Mucosa of stomach (tissue), 1 donor: Measurements from ENCODE around the gene SRSF12.
A peak's percentile ranks its signal among the peaks of the same experiment; 100 is the strongest.

ENCODE experiments used
- H3K27me3 ChIP-seq: one replicate; pipeline ENCODE4 v1.7.0; 2013; ENCODE audit warnings: mild to moderate bottlenecking, low read length; ENCODE audit not compliant: control insufficient read depth, insufficient read depth
- H3K36me3 ChIP-seq: one replicate; pipeline ENCODE4 v1.7.0; 2013; ENCODE audit warnings: low read length; ENCODE audit not compliant: control insufficient read depth, insufficient read depth
- H3K4me1 ChIP-seq: one replicate; pipeline ENCODE4 v1.7.0; 2013; ENCODE audit warnings: mild to moderate bottlenecking, low read length; ENCODE audit not compliant: control insufficient read depth, insufficient read depth
- H3K4me3 ChIP-seq: one replicate; pipeline ENCODE4 v1.7.0; 2013; ENCODE audit warnings: low read length
- H3K9ac ChIP-seq: one replicate; pipeline ENCODE4 v1.7.0; 2013; ENCODE audit warnings: mild to moderate bottlenecking, low read length, moderate library complexity
- H3K9me3 ChIP-seq: one replicate; pipeline ENCODE4 v1.7.0; 2013; ENCODE audit warnings: mild to moderate bottlenecking, low read length, moderate library complexity; ENCODE audit not compliant: control insufficient read depth
- donor health status: Pancreatic carcinoma.

Gene SRSF12

DNA sequence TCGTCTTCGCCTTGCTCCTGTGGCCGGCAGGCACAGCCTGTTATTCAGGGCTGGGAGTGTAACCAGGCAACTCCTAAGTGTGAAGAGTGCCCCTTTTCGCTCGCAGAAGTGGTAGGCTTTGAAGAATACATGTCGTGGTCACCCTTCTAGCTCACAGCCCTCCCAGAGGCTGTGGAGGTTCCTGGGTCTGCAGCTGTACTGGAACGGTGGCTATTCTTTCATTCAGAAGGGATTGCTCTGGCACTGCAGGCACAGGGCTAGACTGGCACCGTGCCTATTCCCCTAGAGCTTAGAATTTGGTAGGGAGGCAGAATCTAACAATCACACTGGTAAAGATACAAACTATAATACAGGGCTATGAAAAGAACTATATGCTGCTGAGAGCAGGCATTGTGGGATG lies 1.1 kb upstream of the SRSF12 start:
- no peak overlapping the region for H3K9ac ChIP-seq
- no peak overlapping the region for H3K4me3 ChIP-seq
- H3K36me3 ChIP-seq, result no peaks in the 10 kb centered on the region
- no peaks in the 10 kb centered on the region for H3K9me3 ChIP-seq
- H3K27me3 ChIP-seq, result peaks cover 4% of the 10 kb centered on the region
- peaks cover 6% of the 10 kb centered on the region for H3K4me1 ChIP-seq

DNA sequence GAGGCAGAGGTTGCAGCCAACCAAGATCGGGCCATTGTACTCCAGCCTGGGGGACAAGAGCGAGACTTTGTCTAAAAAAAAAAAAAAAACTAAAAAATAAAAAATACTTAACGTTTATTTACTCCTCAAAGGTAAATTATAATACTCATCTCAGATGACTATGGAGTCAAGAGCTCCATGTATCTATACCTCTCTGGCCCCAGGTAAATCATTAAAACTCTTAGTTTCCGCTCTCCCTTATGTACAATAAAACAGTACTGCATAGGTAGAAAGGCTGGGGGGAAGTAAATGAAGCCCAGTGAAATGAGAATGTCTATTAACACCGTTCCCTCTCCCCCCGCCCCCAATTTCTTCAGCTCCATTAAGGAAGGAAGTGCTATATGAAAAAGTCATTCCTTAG lies 1.2 kb downstream of the SRSF12 start:
- no peaks in the 10 kb centered on the region for H3K36me3 ChIP-seq
- peaks cover 6% of the 10 kb centered on the region for H3K4me1 ChIP-seq
- H3K9ac ChIP-seq, result peak overlapping the region; percentile 72

DNA sequence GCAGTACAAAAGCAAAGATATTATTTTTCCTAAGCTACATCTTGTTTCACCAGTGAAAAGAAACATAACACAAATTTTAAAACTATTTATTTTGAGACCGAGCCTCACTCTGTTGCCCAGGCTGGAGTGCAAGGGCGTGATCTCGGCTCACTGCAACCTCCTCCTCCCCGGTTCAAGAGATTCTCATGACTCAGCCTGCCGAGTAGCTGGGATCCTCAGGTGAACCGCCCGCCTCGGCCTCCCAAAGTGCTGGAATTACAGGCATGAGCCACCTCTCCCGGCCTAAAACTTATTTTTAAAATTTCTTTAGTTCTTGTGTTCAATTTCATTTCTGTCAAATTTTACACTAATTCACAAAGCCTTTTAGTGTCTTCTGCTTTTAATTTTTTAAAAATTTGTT lies 5.9 kb downstream of the SRSF12 start:
- H3K36me3 ChIP-seq, result no peaks in the 10 kb centered on the region
- no peak overlapping the region for H3K4me3 ChIP-seq
- peaks cover 9% of the 10 kb centered on the region for H3K4me1 ChIP-seq
- no peaks in the 10 kb centered on the region for H3K9me3 ChIP-seq
- H3K9ac ChIP-seq, result no peak overlapping the region
- no peaks in the 10 kb centered on the region for H3K27me3 ChIP-seq

More for the DNA sequence above, 1.2 kb downstream of the SRSF12 start:
- Histone ChIP-seq H3K27me3 (peaks cover 4% of the 10 kb centered on the region), H3K9me3 (no peaks in the 10 kb centered on the region), H3K4me3 (no peak overlapping the region)

DNA sequence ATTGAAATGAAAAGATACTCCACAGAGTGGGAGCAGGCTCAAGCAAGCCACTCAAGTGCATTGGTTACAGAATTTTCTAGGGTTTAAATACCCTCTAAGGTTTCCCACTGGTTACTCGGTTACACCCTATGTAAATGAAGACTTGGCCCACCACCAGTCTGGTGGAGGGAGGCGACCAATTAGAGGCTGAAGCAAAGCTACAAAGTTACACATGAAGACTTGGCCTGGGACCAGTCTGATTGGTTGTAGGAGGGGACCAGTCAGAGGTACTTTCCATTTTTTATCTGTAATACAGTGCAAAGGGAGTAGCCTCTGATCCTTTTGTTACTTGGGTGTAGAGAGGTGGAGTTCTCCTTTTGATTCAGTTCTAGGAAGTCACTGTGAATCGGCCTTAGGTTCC lies 7.6 kb downstream of the SRSF12 start:
- H3K4me3 ChIP-seq, result no peak overlapping the region
- no peaks in the 10 kb centered on the region for H3K27me3 ChIP-seq
- no peak overlapping the region for H3K9ac ChIP-seq
- peaks cover 6% of the 10 kb centered on the region for H3K4me1 ChIP-seq
- no peaks in the 10 kb centered on the region for H3K36me3 ChIP-seq
- H3K9me3 ChIP-seq, result no peaks in the 10 kb centered on the region

DNA sequence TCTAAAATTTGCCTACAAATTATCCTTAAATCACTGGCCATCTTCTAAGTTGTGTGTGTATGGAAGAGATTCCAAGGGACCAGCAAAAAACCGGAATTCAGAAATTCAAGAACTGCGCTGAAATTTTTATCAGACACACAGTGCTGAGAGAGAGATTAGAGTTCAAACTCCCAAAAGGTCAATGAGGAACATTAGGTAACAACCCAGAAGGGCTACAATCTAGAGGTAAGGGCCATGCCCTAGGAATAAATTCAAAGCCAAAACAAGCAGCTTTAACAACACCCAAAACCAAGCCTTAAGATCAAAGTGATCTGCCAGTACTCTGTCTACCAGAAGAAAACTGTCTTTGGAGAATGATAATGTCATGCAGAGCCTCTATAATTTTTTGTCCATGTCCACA lies 17.8 kb downstream of the SRSF12 start:
- H3K9ac ChIP-seq, result no peak overlapping the region
- no peaks in the 10 kb centered on the region for H3K36me3 ChIP-seq
- H3K4me1 ChIP-seq, result no peaks in the 10 kb centered on the region
- H3K27me3 ChIP-seq, result no peaks in the 10 kb centered on the region
- no peak overlapping the region for H3K4me3 ChIP-seq
- no peaks in the 10 kb centered on the region for H3K9me3 ChIP-seq

DNA sequence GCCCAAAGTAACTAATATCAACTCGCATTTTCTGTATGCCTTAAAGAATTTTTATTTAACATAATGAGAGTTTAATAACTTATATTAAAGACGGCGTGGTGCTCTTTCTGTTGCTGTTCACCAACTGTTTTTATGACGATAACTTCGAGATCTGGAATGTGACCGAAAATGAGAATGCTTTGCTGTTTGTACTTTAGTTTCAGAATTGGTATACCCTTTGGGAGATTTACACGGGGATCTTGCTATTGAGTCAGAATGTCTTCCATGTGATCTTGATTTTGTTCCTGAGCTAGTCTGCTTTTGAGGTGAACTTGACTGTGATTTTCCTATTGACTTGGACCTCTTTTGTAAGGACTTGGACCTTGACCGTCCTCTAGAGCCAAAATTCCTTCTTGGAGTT lies 19.4 kb downstream of the SRSF12 start:
- Histone ChIP-seq H3K36me3 (no peaks in the 10 kb centered on the region), H3K27me3 (no peaks in the 10 kb centered on the region), H3K4me1 (no peaks in the 10 kb centered on the region), H3K4me3 (no peak overlapping the region), H3K9me3 (no peaks in the 10 kb centered on the region), H3K9ac (no peak overlapping the region)

DNA sequence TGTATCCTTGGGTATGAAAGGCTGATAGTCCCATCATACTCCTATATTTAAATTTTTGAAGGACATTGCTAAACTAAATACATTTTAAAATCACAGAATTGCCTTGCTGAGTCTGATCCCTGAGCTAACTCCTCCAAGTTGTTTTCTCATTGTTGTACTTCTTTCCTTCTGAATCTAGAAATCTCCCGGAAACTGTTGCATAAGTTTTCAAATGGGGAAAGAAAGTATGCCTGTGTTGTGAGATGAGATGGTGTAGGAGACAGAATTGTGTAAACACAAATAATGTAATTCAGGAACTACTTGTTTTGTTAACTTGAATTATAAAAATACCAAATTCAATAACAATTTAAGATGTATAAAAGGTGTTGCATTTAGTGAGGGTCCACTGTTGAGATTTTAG lies 30.0 kb downstream of the SRSF12 start:
- H3K27me3 ChIP-seq, result no peaks in the 10 kb centered on the region
- no peak overlapping the region for H3K4me3 ChIP-seq
- peaks cover 10% of the 10 kb centered on the region for H3K4me1 ChIP-seq
- no peak overlapping the region for H3K9ac ChIP-seq
- peaks cover 8% of the 10 kb centered on the region for H3K36me3 ChIP-seq
- H3K9me3 ChIP-seq, result no peaks in the 10 kb centered on the region

DNA sequence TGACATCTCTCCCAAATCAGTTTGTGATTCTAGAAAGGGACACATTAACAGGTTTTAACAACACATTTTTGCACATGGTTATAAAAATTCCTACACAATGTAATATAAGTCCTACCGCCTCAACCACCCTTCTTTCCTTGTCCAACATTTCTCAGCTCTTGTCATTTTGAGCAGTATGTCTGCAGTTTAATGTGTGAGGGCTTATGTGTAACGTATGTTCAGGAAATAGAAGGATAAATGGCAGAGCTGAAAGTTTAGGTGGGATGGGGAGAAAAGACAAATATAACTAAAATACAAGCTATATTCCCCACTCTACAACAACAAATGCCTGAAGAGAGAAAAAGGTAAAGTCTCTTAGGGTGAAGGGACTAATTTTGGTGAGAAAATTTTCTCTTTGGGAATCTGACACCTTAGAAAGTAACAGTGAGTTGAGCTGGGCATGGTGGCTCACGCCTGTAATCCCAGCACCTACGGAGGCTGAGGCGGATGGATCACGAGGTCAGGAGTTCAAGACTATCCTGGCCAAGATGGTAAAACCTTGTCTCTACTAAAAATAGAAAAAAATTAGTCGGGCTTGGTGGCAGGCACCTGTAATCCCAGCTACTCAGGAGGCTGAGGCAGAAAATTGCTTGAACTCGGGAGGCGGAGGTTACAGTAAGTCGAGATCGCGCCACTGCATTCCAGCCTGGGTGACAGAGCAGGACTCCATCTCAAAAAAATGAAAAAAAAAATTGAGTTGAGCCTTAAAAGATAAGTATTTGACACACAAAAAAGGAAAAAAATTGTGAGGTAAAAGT lies 32.3 kb downstream of the SRSF12 start:
- Histone ChIP-seq H3K36me3 (peaks cover 8% of the 10 kb centered on the region), H3K9me3 (no peaks in the 10 kb centered on the region), H3K27me3 (no peaks in the 10 kb centered on the region), H3K4me3 (no peak overlapping the region), H3K4me1 (peaks cover 10% of the 10 kb centered on the region), H3K9ac (no peak overlapping the region)

DNA sequence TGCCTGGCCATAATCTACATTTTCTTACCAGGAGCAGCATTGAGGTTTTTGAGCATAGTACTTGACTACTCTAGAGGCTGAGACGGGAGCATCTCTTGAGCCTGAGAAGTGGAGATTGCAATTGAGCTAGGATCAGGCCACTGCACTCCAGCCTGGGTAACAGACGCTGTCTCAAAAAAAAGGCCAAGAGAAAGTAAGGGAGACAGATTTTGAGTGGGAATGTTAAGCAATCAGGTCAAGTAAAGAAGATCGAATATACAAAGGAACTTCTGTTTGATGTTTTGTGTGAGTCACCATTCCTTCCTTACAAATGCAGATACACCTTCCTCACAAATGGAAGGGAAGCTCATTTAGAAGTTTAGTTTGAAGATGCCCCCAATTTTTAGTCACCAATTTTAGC lies 32.9 kb downstream of the SRSF12 start:
- H3K9me3 ChIP-seq, result no peaks in the 10 kb centered on the region
- peaks cover 10% of the 10 kb centered on the region for H3K4me1 ChIP-seq
- H3K4me3 ChIP-seq, result no peak overlapping the region
- H3K9ac ChIP-seq, result no peak overlapping the region
- H3K27me3 ChIP-seq, result no peaks in the 10 kb centered on the region
- H3K36me3 ChIP-seq, result peaks cover 8% of the 10 kb centered on the region

DNA sequence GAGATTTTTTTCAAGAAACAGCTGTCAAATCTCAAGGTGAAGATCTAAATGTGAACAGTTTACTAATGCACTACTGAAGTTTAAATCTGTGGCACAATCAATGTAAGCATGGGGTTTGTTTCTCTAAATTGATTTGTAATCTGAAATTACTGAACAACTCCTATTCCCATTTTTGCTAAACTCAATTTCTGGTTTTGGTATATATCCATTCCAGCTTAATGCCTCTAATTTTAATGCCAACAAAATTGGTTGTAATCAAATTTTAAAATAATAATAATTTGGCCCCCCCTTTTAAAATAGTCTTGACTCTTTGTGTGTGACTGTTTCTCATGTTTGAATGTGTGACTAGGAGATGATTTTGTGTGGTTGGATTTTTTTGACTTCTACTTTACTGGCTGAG lies 33.3 kb downstream of the SRSF12 start:
- H3K27me3 ChIP-seq, result no peaks in the 10 kb centered on the region
- no peak overlapping the region for H3K9ac ChIP-seq
- no peaks in the 10 kb centered on the region for H3K9me3 ChIP-seq
- H3K4me3 ChIP-seq, result no peak overlapping the region
- peaks cover 10% of the 10 kb centered on the region for H3K4me1 ChIP-seq
- H3K36me3 ChIP-seq, result peaks cover 8% of the 10 kb centered on the region

DNA sequence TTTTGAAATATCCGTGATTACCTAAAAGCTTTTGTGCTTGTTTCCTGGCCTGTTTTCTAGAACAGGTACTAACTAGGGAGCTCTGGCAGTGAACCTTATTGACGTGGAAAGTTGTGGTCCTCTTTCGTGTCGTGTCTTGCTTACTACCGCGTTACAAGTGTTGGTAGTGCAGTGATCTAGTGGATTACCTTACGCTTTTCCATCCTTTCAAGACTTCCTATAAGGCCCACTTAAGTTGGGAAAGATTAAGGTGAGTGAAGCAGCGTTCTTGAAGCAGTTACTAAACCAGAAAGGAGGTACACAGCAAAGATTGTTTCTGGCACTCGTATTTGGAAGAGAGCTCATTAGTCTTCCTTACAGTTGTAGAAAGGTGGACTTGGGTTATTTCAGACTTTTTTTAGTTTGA lies 35.4 kb downstream of the SRSF12 start:
- peaks cover 10% of the 10 kb centered on the region for H3K4me1 ChIP-seq
- peak overlapping the region; percentile 57 for H3K4me3 ChIP-seq
- no peaks in the 10 kb centered on the region for H3K27me3 ChIP-seq
- no peaks in the 10 kb centered on the region for H3K9me3 ChIP-seq
- peak overlapping the region; percentile 95 for H3K9ac ChIP-seq
- H3K36me3 ChIP-seq, result peaks cover 8% of the 10 kb centered on the region

DNA sequence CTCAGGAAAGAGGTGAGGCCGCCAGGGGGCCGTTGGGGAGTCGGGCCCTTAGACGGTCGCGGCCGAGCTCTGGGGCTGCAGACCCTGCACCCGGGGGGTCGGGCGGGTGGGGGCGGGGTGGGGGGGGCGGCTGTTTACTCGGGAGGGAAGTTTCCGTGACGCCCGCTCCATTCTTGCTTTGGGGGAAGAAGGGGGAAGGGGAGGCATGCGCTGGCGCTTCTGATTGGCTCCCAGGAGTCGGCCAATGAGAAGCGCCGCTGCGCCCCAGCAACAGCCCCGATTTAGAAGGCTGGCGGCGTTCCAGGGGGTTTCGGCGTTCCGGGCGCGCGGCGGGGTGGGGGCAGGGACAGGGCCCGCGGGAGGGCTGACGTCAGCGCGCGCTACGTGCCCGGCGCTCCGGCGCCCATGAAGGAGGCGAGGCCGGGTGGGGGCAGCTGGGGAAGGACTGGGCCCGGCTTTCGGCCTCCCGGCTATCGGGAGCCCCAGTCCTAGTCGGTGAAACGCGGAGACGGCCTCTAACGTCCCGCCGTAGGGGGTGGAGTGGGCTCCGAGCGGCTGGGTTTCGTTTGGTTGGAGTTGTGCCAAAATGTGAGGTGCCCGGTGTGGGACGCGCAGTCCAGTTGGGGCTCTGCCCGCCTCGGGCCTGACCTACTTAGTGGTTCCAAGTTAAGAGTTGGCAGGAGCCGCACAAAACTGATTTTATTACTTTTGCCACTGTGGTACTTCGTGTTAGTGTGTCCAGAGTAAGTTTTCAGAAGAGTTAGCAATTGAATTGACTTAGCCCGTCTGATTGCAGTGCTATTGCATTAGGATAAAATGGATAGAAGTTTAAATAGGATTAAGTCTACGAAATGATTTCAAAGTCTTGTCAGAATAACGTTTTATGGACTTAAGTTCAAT lies 36.2 kb downstream of the SRSF12 start:
- no peaks in the 10 kb centered on the region for H3K9me3 ChIP-seq
- peak overlapping the region; percentile 57 for H3K4me3 ChIP-seq
- H3K27me3 ChIP-seq, result no peaks in the 10 kb centered on the region
- peaks cover 8% of the 10 kb centered on the region for H3K36me3 ChIP-seq
- H3K9ac ChIP-seq, result peak overlapping the region; percentile 100
- peaks cover 10% of the 10 kb centered on the region for H3K4me1 ChIP-seq
